Stimulated activated CD8-positive, alpha-beta memory T cell treated with anti-CD3 and anti-CD28 coated beads, Interleukin-4, amount 100 ng/mL, for 24 hours (primary cell): ENCODE data around the gene PHF11.
"Not testable (repeated sequence)": the region's sequence is repeated elsewhere in the genome, so short reads cannot be mapped to it uniquely, and the experiment has no call there.

ENCODE experiments used
- DNase-seq: peaks from one replicate; pipeline ENCODE4 v3.0.0-alpha.2; 2020; ENCODE audit warnings: low read depth

Gene PHF11

DNA sequence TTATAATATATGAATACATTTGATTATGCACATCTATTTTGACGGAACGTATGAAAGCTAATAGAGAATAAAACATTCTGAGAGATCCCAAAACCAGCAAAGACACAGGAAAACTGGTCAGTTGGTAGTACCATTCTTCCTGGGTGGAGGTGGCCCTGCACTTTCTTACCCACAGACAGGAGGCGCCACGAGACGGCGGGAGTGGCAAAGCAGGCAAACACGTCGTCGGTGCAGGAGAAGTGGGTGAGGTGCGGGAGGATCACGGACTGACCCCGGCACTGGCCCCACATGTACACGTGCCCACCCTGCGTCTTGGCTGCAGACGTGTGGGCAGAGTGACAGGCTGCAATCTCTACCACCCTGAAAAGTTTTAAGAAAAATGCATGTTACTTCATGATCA lies 53.5 kb downstream of the PHF11 start:
- no peak for DNase-seq

DNA sequence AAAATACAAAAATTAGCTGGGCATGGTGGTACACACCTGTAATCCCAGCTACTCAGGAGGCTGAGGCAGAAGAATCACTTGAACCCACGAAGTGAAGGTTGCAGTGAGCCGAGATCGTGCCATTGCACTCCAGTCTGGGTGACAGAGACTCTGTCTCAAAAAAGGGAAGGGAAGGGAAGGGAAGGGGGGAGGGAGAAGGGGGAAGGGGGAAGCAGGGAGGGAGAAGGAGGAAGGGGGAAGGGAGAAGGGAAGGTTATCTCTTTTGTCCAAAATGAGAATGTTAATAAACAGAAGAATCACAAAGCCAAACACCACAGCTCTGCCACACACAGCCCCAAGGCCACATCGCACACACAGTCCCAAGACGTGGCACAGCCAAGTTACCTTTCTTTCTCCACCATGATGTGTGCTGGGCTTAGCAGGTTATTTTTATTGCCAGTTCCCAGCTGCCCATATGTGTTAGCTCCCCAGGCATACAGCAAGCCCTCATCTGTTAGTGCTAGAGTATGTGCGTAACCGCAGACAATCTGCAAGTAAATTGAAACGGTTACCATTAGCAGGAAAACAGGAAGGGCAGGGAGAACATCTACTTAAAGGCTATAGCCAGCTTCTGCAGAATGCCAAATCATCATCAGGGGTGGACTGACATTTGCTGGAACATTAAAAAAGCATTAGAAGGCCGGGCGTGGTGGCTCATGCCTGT lies 55.3 kb downstream of the PHF11 start:
- DNase-seq: no peak

DNA sequence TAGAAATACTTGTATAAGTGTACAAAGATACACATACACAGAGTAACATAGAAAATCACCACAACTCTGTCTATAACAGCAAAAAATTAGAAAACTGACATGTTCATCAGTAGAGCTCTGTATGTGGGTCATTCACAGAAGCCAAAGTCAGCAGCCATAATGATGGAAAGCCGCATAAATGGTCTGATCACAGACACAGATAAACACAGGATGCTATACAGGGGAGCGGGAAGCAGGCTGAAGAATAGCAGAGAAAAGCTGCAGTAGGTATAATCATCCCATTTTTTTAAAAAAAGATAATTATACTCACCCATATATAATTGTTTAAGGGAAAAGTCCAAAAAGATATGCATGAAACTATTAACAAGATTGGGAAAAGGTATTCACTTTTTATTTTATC lies 58.1 kb downstream of the PHF11 start:
- DNase-seq: no peak

DNA sequence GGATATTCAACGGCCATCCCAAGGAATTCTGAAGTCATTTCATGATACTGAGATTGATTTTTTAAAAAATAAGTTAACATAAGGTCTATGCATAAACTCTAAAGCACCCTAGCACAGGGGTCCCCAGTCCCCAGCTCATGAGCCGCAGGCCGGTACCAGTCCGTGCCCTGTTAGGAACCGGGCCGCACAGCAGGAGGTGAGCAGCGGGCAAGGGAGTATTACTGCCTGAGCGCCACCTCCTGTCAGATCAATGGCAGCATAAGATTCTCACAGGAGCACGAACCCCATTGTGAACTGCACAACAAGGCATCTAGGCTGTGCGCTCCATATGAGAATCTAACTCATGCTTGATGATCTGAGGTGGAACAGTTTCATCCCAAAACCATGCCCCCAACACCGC lies 58.6 kb downstream of the PHF11 start:
- no peak for DNase-seq

DNA sequence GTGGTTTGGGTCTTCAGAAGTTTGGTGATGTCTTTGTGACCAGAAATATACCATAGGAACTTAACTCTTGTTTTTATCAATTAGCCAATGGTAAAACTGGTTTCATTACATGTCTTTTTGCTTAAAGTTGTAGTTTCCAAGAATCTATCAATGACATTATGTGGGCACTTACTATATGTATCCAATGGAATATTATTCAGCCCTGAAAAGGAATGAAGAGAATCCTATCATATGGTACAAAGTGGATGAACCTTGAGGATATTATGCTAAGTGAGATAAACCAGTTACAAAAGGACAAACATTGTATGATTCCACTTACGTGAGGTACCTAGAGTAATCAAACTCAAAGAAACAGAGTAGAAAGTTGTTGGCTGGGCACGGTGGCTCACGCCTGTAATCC lies 63.3 kb downstream of the PHF11 start:
- DNase-seq: no peak

DNA sequence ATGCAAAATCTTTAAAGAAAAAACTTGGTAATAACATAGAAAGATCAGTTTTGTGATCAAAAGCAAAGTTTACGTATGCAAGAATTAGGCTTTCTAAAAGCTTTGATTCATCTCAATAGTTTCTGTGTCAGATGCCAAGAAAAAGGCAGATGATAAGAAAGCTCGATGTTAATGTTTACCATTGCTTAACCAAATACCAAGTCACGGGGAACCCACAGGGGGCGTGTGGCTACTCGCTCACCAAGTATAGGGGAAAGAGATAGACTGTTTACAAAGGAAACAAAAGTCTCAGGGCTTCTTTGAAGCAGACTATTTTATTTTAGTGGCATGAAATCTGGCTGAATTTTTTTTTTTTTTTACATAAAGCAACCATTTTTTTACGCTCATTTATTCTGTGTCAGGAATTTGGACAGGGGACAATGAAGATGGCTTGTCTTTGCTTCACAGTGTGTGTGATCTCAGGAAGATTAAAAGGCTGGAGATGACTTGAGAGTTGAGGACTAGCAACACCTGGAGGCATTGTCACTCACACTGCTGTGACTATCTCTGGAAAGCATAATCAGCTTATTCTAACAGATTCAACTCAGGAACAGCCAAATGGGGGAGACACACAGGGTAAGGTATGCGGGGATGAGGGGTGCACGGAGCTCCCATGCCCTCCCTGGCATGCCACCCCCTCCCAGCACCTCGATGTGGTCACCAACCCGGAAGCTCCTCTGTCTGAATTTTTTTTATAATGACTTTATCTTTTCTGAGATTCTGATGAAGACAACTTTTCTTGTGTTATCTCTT lies 64.7 kb downstream of the PHF11 start:
- no peak for DNase-seq

DNA sequence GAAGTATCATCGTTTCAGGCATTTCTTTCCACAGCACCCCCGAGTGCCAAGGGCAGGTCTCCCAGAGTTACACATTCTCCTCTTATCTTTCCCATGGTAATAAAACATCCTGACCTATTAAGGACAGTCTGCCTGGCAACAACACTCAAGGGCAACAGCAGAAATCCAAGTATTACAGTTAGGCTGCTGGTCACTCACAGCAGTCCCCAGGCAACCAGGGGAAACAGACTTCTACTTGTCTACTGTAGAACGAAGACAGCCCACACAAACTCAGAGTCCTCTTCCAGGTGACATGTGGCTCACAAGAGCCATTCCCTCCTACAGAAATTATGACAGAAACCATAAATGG lies 65.3 kb downstream of the PHF11 start:
- DNase-seq: no peak

DNA sequence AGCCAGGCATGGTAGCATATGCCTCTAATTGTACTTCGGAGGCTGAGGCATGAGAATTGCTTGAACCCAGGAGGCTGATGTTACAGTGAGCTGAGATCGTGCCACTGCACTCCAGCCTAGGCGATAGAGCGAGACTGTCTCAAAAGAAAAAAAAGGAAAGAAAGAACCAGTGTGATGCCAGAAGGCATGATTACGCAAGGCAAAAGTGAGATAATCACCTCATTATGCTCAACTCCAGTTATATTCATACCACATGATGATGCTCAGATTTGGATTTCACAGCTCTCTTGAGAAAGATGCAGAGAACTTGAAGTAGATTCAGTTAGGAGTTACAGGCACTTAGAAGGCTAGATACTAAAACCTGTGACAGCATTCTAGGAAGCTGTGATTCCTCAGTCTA lies 67.8 kb downstream of the PHF11 start:
- no peak for DNase-seq

DNA sequence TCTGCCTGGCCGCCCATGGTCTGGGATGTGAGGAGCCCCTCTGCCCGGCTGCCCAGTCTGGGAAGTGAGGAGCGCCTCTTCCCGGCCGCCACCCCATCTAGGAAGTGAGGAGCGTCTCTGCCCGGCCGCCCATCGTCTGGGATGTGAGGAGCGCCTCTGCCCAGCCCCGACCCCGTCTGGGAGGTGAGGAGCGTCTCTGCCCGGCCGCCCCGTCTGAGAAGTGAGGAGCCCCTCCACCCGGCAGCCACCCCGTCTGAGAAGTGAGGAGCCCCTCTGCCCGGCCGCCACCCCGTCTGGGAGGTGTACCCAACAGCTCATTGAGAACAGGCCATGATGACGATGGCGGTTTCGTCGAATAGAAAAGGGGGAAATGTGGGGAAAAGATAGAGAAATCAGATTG lies 69.7 kb downstream of the PHF11 start:
- not testable (repeated sequence) for DNase-seq

DNA sequence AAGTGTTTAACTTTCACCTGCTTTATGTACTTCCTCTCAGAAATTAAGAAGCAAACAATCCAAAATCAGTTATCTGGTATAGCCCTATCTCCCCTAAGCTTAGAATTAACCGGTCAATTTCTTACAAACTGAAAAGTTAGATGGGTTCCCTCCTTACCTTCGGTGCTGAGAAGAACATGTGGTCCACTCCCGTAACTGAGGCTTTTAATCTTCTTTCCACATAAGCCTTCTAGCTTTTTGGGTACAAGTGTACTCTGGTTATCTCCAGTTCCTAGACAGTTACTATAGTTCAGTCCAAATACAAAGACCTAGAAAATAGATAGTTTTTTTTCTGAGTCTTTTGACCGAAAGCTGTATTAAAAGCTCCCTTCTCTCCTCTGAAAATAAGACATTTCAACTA lies 70.7 kb downstream of the PHF11 start:
- DNase-seq: no peak

DNA sequence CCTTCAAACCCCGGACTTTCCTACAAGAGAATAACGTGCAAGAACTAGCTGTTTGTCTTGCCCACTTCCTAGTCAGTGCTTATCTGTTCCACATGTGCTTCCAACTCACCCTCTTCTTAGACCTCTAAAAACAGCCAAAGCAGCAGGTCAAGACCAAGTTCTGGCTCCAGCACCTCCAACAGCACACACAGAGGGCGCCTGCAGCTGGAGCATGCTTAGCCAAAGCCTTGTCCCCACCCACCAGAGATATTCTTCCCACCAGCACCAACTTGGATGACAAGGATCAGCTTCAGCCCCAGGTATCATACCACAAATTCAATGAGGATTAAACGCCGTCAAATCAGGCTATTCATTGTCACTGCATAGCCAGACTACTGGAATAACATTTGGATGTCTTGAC lies 71.7 kb downstream of the PHF11 start:
- DNase-seq: no peak

DNA sequence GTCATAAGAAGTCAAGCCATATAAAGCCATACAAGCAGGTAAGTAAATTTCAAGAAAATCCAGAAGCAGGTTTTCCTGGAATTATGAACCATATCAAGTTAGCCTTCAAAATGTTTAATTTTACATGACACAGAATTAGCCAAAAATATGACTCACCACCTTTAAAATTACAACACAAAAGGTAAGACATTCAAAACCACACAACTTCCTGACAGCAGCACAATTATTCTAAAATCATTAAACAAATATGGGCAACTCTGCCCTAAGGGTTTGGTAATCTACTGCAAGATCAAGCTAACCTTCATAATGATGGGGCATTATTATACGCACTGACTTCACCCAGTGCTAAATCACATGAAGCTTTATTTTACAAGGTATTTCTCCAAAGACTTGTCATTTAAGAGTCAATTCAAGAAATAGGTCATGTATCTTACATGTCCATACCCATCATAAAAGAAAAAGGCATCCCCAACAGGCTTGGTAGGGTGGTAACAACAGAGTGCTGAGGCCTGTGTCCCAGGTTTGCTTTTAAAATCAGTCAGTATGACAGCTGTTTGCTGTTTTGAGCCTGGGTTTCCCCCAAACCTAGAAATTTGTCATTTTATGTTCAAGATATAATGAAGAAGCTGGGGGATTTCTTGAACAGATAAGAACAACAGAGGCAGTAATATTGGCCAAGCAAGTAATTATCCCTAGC lies 74.4 kb downstream of the PHF11 start:
- no peak for DNase-seq

DNA sequence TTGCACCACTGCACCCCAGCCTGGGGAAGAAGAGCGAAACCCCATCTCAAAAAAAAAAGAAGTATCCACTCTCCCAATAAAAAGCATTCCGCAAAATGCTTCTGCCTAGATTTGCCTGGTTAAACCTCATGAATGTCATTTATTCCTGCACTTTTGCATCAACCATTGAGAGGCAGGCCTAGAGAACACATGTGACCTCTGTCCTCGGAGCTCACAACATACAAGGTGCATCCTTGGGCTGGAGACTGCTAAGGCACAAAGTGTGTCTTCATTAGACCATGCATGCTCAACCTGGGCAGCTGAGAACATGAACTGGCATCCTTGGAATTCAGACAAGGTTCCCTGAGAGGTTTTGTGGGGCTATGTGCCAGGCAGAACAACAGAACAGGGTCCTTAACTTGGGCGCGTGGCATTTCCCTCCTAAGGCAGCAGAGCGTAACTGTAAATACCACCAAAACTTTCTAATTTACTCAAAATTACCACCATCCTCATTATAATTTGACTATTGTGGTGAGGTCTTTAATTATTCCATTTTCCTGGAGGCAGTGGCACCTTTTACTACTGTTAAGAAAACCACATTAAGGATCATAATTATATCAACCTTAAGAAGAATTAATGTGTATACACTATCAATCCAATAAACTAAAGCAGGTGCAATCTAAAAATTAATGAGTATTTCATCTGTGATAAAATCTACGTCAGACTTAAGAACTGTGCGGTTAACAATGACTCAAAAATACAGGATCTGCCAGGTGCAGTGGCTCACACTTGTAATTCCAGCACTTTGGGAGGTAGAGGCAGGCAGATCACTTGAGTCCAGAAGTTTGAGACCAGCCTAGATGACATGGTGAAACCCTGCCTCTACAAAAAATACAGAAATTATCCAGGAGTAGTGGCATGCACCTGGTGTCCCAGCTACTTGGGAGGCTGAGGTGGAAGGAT lies 75.8 kb downstream of the PHF11 start:
- DNase-seq: no peak
